Nephron (organoid): ENCODE results near the gene FAM50B.

Source experiments
- H3K27ac Mint-ChIP-seq, 3 experiments: 2 replicates each; pipeline ENCODE4 v1.8.0; 2020; ENCODE audit warnings: mixed read lengths in 3 of 3, mild to moderate bottlenecking in 2 of 3, moderate library complexity in 1 of 3
- H3K27me3 Mint-ChIP-seq: 2 replicates; pipeline ENCODE4 v1.8.0; 2021; ENCODE audit warnings: low read depth, mild to moderate bottlenecking, moderate library complexity, mixed read lengths
- H3K36me3 Mint-ChIP-seq: 2 replicates; pipeline ENCODE4 v1.8.0; 2020; ENCODE audit warnings: low read depth, mixed read lengths
- H3K4me1 Mint-ChIP-seq: 2 replicates; pipeline ENCODE4 v1.8.0; 2020; ENCODE audit warnings: mixed read lengths
- H3K4me3 Mint-ChIP-seq, 3 experiments: 2 replicates each; pipeline ENCODE4 v1.8.0; 2020; ENCODE audit warnings: mild to moderate bottlenecking in 3 of 3, mixed read lengths in 3 of 3, moderate library complexity in 2 of 3
- H3K9me3 Mint-ChIP-seq: 2 replicates; pipeline ENCODE4 v1.8.0; 2020; ENCODE audit warnings: mixed read lengths
- TF ChIP-seq, protein P1 (sequence below), 3 experiments: fragments of 200-600 bp; sonication (generic); IDR thresholded peaks; one replicate each; pipeline ENCODE4 v1.5.0; 2021; ENCODE audit warnings: antibody characterized with exemption in 3 of 3; ENCODE audit not compliant: unreplicated experiment in 3 of 3

The FAM50B gene

DNA sequence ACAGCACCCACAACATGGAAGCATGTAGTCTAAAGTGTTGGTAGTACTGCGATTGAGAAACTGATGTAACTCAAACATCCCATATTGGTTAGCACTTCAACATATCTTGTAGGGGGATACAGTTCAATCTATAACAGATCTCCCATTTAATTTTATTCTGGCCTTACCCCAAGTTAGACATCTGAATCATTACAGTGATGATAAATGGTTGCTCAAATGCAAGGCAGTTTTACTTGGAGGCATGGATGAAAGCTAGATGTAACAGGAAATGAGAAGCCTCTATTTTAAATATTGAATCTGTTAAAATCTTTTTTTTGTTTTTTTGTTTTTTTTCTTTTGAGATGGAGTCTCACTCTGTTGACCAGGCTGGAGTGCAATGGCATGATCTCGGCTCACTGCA lies 44.2 kb upstream of the FAM50B start:
- TF ChIP-seq, protein P1, sequence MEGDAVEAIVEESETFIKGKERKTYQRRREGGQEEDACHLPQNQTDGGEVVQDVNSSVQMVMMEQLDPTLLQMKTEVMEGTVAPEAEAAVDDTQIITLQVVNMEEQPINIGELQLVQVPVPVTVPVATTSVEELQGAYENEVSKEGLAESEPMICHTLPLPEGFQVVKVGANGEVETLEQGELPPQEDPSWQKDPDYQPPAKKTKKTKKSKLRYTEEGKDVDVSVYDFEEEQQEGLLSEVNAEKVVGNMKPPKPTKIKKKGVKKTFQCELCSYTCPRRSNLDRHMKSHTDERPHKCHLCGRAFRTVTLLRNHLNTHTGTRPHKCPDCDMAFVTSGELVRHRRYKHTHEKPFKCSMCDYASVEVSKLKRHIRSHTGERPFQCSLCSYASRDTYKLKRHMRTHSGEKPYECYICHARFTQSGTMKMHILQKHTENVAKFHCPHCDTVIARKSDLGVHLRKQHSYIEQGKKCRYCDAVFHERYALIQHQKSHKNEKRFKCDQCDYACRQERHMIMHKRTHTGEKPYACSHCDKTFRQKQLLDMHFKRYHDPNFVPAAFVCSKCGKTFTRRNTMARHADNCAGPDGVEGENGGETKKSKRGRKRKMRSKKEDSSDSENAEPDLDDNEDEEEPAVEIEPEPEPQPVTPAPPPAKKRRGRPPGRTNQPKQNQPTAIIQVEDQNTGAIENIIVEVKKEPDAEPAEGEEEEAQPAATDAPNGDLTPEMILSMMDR (IDR thresholded peaks at IDR 0.05; ENCODE audit: unreplicated experiment in 3 of 3), result no peak
- no peaks in the 10 kb centered on the region for H3K27me3 Mint-ChIP-seq
- no peaks in the 10 kb centered on the region for H3K9me3 Mint-ChIP-seq
- H3K27ac Mint-ChIP-seq, result peak overlapping the region in 2 of 3 experiments; percentile 33 to 49
- H3K36me3 Mint-ChIP-seq, result no peaks in the 10 kb centered on the region
- H3K4me3 Mint-ChIP-seq, result no peak overlapping the region
- H3K4me1 Mint-ChIP-seq, result peaks cover 40% of the 10 kb centered on the region

DNA sequence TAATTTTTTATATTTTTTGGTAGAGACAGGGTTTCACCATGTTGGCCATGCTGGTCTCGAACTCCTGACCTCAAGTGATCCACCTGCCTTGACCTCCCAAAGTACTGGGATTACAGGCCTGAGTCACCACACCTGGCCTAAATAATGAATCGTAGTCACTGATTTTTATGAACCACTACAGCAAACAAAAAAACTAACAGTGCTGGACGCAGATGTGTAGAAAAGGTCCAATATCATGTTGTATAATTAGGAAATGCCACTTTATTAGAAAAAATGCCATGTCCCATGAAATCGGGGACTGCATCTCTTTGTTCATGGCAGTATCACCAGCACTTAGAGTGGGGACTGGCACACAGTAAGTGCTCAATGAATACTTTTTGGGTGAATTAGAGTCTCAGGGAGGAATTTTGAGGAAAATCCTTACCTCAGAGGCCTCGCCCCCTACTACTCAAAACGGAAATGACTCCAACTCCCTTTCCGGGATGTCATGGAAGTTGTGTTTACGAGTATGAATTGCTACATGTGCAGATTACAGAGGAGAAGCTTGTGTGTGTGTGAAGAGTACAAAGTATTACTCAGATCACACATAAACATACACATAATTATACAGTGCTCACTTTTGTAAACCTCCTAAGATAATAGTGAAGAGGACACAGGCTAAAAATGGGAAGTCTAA lies 43.6 kb upstream of the FAM50B start:
- H3K27me3 Mint-ChIP-seq, result no peaks in the 10 kb centered on the region
- TF ChIP-seq, protein P1 (IDR thresholded peaks at IDR 0.05; ENCODE audit: unreplicated experiment in 3 of 3), result no peak
- H3K4me3 Mint-ChIP-seq, result no peak overlapping the region
- H3K9me3 Mint-ChIP-seq, result no peaks in the 10 kb centered on the region
- peak overlapping the region; percentile 30 to 84 (median 55) for H3K27ac Mint-ChIP-seq
- H3K4me1 Mint-ChIP-seq, result peaks cover 41% of the 10 kb centered on the region
- H3K36me3 Mint-ChIP-seq, result no peaks in the 10 kb centered on the region

DNA sequence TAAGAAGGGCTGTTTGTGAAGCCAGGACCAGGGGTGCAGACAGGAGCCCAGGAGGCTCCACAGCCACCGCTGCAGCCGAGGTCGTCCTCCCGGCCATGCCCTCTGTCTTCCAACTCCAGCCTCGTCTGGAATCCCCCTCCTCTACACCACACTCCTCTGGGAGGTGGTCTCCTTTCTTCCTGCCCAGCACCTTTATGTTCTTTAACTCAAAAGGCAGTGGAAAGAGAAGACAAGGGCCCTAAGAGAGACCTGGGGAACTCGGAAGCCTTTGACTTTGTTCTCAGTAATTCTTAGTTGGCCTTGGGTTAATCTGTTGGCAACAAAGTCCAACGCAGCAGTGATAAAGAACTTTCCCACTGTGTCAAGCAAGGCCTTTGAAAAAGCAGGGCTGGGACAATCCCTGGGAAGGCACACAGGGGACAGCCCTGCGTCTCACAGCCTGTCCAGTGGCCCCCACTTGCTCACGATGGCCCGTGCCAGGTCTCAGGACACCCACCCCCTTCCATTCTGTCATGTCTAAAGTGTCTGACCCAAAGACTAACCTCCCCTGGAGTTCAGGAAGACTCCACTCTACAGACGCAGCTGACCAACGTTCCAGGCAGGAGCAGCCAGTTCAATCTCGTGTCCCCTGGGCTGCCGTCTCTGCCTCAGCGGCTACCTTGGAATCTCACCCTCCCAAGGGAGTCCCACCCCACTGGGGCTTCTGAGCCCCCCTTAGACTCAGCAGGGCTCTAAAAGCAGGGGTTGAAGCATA lies 42.8 kb upstream of the FAM50B start:
- TF ChIP-seq, protein P1 (IDR thresholded peaks at IDR 0.05; ENCODE audit: unreplicated experiment in 3 of 3), result no peak
- Mint-ChIP-seq H3K4me1 (peaks cover 40% of the 10 kb centered on the region), H3K27ac (peak overlapping the region; percentile 30 to 84 (median 55)), H3K36me3 (no peaks in the 10 kb centered on the region), H3K4me3 (no peak overlapping the region), H3K27me3 (no peaks in the 10 kb centered on the region), H3K9me3 (no peaks in the 10 kb centered on the region)

DNA sequence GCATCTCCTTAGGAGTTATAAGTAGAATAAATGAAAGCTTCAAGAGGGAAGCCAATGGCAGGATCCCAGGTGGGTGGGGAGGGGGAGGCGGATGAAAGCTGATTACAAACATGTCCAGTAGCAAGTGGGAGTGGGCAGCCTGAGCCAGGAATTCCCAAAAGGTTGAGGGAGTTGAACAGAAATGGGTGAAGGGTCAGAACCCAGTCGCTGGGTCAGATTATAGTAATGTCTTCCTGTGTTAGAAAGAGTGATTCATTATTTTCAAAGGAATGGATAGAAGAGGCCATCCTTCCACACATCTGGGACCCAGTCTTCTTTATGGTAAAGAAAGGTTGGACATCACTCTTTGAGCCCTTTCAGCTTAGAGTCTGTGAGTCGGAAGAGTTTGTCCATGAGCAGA lies 41.0 kb upstream of the FAM50B start:
- TF ChIP-seq, protein P1 (IDR thresholded peaks at IDR 0.05; ENCODE audit: unreplicated experiment in 3 of 3), result no peak
- Mint-ChIP-seq H3K27me3 (no peaks in the 10 kb centered on the region), H3K4me3 (no peak overlapping the region), H3K9me3 (no peaks in the 10 kb centered on the region), H3K4me1 (peaks cover 42% of the 10 kb centered on the region), H3K27ac (peak overlapping the region; percentile 6 to 64 (median 52)), H3K36me3 (no peaks in the 10 kb centered on the region)

DNA sequence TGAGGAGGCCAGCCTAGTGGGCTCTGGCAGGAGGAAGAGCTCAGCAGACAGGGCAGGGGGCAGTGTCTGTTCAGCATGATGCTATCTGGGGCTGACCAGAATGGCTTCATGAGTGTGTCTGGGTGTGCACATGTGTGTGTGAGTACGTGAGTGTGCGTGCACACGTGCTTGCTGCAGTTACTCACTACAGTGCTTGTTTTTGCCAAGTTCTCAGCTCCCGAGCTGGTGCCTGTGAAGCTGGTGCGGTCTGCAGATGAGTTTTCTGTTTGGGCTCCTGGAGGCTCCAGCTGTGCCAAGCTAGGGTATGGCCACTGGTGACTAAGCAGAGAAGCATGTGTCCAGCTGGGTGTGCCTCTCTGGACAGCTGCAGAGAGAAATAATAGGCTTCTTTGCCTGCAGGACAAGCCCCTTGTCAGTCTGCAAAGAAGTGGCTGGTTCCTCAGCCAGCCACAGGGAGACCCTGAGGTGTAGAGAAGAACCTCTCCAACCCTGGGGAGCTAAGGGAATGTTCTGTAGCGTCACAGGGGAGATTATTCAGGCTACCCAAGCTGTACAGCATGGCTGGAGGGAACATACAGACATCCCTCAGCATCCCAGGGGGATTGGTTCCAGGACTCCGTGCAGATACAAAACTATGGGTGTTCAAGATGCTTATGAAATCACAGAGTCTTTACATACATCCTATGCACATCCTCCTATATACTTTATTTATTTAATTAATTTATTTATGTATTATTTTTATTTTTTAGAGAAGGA lies 40.2 kb upstream of the FAM50B start:
- peak overlapping the region in 1 of 3 experiments; percentile 52 for H3K4me3 Mint-ChIP-seq
- H3K36me3 Mint-ChIP-seq, result no peaks in the 10 kb centered on the region
- H3K4me1 Mint-ChIP-seq, result peaks cover 35% of the 10 kb centered on the region
- no peaks in the 10 kb centered on the region for H3K9me3 Mint-ChIP-seq
- H3K27me3 Mint-ChIP-seq, result no peaks in the 10 kb centered on the region
- TF ChIP-seq, protein P1 (IDR thresholded peaks at IDR 0.05; ENCODE audit: unreplicated experiment in 3 of 3), result no peak
- H3K27ac Mint-ChIP-seq, result peak overlapping the region; percentile 6 to 72 (median 64)
